ENCODE data around the gene CORO2B.

GRCh38 chr15:68770216-68770615 is 191.4 kb downstream of the CORO2B start:
- TF ChIP-seq, protein P1, sequence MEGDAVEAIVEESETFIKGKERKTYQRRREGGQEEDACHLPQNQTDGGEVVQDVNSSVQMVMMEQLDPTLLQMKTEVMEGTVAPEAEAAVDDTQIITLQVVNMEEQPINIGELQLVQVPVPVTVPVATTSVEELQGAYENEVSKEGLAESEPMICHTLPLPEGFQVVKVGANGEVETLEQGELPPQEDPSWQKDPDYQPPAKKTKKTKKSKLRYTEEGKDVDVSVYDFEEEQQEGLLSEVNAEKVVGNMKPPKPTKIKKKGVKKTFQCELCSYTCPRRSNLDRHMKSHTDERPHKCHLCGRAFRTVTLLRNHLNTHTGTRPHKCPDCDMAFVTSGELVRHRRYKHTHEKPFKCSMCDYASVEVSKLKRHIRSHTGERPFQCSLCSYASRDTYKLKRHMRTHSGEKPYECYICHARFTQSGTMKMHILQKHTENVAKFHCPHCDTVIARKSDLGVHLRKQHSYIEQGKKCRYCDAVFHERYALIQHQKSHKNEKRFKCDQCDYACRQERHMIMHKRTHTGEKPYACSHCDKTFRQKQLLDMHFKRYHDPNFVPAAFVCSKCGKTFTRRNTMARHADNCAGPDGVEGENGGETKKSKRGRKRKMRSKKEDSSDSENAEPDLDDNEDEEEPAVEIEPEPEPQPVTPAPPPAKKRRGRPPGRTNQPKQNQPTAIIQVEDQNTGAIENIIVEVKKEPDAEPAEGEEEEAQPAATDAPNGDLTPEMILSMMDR (IDR thresholded peaks at IDR 0.05; ENCODE audit: insufficient read depth, low read length, poor library complexity, severe bottlenecking), result no peak
- no peak for TF ChIP-seq EZH2phosphoT487 (conservative IDR thresholded peaks at IDR 0.05; ENCODE audit: low read length)
